Measurements from ENCODE around the gene TTLL11.

The TTLL11 gene

GRCh38 chr9:121817476-121817875 lies 275.6 kb downstream of the TTLL11 start:
- TF ChIP-seq, protein P1, sequence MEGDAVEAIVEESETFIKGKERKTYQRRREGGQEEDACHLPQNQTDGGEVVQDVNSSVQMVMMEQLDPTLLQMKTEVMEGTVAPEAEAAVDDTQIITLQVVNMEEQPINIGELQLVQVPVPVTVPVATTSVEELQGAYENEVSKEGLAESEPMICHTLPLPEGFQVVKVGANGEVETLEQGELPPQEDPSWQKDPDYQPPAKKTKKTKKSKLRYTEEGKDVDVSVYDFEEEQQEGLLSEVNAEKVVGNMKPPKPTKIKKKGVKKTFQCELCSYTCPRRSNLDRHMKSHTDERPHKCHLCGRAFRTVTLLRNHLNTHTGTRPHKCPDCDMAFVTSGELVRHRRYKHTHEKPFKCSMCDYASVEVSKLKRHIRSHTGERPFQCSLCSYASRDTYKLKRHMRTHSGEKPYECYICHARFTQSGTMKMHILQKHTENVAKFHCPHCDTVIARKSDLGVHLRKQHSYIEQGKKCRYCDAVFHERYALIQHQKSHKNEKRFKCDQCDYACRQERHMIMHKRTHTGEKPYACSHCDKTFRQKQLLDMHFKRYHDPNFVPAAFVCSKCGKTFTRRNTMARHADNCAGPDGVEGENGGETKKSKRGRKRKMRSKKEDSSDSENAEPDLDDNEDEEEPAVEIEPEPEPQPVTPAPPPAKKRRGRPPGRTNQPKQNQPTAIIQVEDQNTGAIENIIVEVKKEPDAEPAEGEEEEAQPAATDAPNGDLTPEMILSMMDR (conservative IDR thresholded peaks at IDR 0.05), result no peak
- TF ChIP-seq ZFX (IDR thresholded peaks at IDR 0.05), result no peak
- no peak overlapping the region for H3K27ac ChIP-seq

DNA sequence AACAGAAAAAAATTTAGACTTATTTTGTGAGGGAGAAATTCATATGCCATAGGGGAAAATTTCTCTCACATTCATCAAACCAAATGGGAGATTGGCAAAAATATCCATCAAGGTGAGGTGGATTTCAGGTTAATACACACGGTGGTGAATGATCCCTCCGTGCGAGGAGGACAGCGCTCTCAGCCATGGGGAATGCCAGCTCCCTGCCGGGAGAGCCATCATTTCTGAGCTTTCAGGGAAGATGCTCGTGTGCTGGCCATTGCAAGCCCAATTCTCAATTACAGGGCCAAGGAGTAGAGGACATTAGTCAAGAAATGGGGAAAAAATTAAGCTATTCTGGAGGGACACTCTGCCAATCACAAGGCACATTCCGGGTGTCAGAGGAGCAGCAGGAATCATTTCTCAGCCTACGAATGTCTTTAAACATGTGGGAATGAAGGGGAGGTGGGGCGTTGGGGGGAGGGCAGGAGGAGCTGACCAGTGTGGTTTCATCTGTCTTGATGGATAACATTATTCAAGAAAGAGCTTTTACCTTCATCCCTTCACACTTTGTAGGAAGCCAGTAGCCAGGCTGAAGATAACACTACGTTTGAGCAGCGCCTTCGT lies 276.2 kb downstream of the TTLL11 start:
- H3K27ac ChIP-seq, result no peak overlapping the region
- TF ChIP-seq, protein P1 (conservative IDR thresholded peaks at IDR 0.05), result no peak
- no peak for TF ChIP-seq ZFX (IDR thresholded peaks at IDR 0.05)

GRCh38 chr9:121816449-121816817 lies 276.7 kb downstream of the TTLL11 start:
- H3K27ac ChIP-seq, result no peak overlapping the region
- TF ChIP-seq, protein P1 (conservative IDR thresholded peaks at IDR 0.05), result no peak
- no peak for TF ChIP-seq ZFX (IDR thresholded peaks at IDR 0.05)

GRCh38 chr9:121815546-121816448 lies 277.3 kb downstream of the TTLL11 start:
- H3K27ac ChIP-seq, result no peak overlapping the region
- TF ChIP-seq, protein P1 (conservative IDR thresholded peaks at IDR 0.05), result no peak
- TF ChIP-seq ZFX (IDR thresholded peaks at IDR 0.05), result no peak

- TF ChIP-seq, protein P1 (conservative IDR thresholded peaks at IDR 0.05), result no peak
- TF ChIP-seq ZFX (IDR thresholded peaks at IDR 0.05), result no peak
- H3K27ac ChIP-seq, result no peak overlapping the region
These were observed 278.0 kb downstream of the TTLL11 start for GRCh38 chr9:121815084-121815483.

GRCh38 chr9:121814594-121814993 lies 278.5 kb downstream of the TTLL11 start:
- TF ChIP-seq, protein P1 (conservative IDR thresholded peaks at IDR 0.05), result no peak
- no peak for TF ChIP-seq ZFX (IDR thresholded peaks at IDR 0.05)
- no peak overlapping the region for H3K27ac ChIP-seq

- no peak overlapping the region for H3K27ac ChIP-seq
- TF ChIP-seq, protein P1 (conservative IDR thresholded peaks at IDR 0.05), result no peak
- TF ChIP-seq ZFX (IDR thresholded peaks at IDR 0.05), result no peak
These were observed 279.4 kb downstream of the TTLL11 start for GRCh38 chr9:121813519-121814210.

All from C4-2B (cell line).